GM12878 (cell line): ENCODE data around the gene THSD8. TPM values are rescaled to one million over a fixed set of nuclear protein-coding genes. Genes with fewer than 3 reads are reported as not detected.

Experiments used
- EP300 ChIP-seq, 2 experiments: fragments of 150-350 bp in 1 of 2; IDR thresholded peaks; 2 replicates each; pipeline ENCODE4 v1.6.1; 2011 to 2012; ENCODE audit warnings: low read depth in 2 of 2, low read length in 2 of 2, borderline replicate concordance in 1 of 2, improper control_type of control experiment in 1 of 2, inconsistent platforms in 1 of 2; ENCODE audit not compliant: control insufficient read depth in 1 of 2
- ESRRA ChIP-seq: IDR thresholded peaks from 2 replicates; pipeline ENCODE4 v1.6.1; 2012; ENCODE audit warnings: mild to moderate bottlenecking, low read length, improper control_type of control experiment
- GATAD2B ChIP-seq: fragments of 450-650 bp; conservative IDR thresholded peaks from 2 replicates; pipeline ENCODE4 v1.6.1; 2017; ENCODE audit warnings: low read depth, mild to moderate bottlenecking, moderate library complexity
- HDAC6 ChIP-seq: fragments of 200-600 bp; sonication (generic); IDR thresholded peaks from one replicate; pipeline ENCODE4 v1.8.0; 2017; ENCODE audit warnings: antibody characterized with exemption; ENCODE audit not compliant: unreplicated experiment
- MEF2A ChIP-seq: IDR thresholded peaks from 2 replicates; pipeline ENCODE4 v1.6.1; 2011; ENCODE audit warnings: low read depth, mild to moderate bottlenecking, low read length, moderate library complexity; ENCODE audit not compliant: insufficient read depth
- NFXL1 ChIP-seq: fragments of 450-650 bp; IDR thresholded peaks from 2 replicates; pipeline ENCODE4 v1.6.1; 2017; ENCODE audit warnings: antibody characterized with exemption, mild to moderate bottlenecking, borderline replicate concordance
- NFYA ChIP-seq: IDR thresholded peaks from 2 replicates; pipeline ENCODE4 v1.6.1; 2011; ENCODE audit warnings: low read depth, mild to moderate bottlenecking, low read length, improper control_type of control experiment, borderline replicate concordance
- NR2C2 ChIP-seq: IDR thresholded peaks from 2 replicates; pipeline ENCODE4 v1.6.1; 2011; ENCODE audit warnings: borderline replicate concordance, low read depth; ENCODE audit not compliant: control insufficient read depth, insufficient read length
- RCOR1 ChIP-seq: conservative IDR thresholded peaks from 2 replicates; pipeline ENCODE4 v1.6.1; 2012; ENCODE audit warnings: low read depth, low read length, improper control_type of control experiment
- SMC3 ChIP-seq: IDR thresholded peaks from 2 replicates; pipeline ENCODE4 v1.6.1; 2011; ENCODE audit warnings: low read length, improper control_type of control experiment, borderline replicate concordance
- SP1 ChIP-seq: IDR thresholded peaks from one replicate; pipeline ENCODE4 v1.6.1; 2011; ENCODE audit warnings: low read depth, low read length
- YBX1 ChIP-seq: fragments of 450-650 bp; IDR thresholded peaks from 2 replicates; pipeline ENCODE4 v1.6.1; 2016; ENCODE audit warnings: antibody characterized with exemption
- ZSCAN29 ChIP-seq: fragments of 450-650 bp; IDR thresholded peaks from 2 replicates; pipeline ENCODE4 v1.6.1; 2017; ENCODE audit warnings: mild to moderate bottlenecking, moderate library complexity
- polyA plus RNA-seq, 11 experiments: library from polyadenylated mRNA; depleted of rRNA in 4 of 11; unstranded in 6 of 11; stranded (reverse) in 5 of 11; fragments of >200 nt; fragmentation: Nextera tagmentation in 4 of 11; fragmentation: Illumina TruSeq in 1 of 11; extraction: Ambion mirVana in 4 of 11; extraction: Trizol in 1 of 11; gene quantifications; 1 replicate in 1 of 11; 2 replicates in 10 of 11; pipeline versions ENCODE4 v1.2.1 to v1.2.3, GENCODE V29; 2011 to 2016; ENCODE audit warnings: inconsistent platforms in 2 of 11, missing spikeins in 2 of 11, low read depth in 1 of 11
- total RNA-seq, 4 experiments: library from RNA; depleted of rRNA in 3 of 4; stranded (reverse); fragments of >200 nt in 3 of 4; fragmentation: Illumina TruSeq in 1 of 4; extraction: Trizol in 1 of 4; gene quantifications; 2 replicates each; pipeline versions ENCODE4 v1.2.1 to v1.2.3, GENCODE V29; 2013 to 2021
- TF ChIP-seq, protein P1 (sequence below): IDR thresholded peaks from 2 replicates; pipeline ENCODE4 v1.6.1; 2011; ENCODE audit warnings: borderline replicate concordance, low read depth, mild to moderate bottlenecking, moderate library complexity, mixed read lengths, low read length; ENCODE audit not compliant: insufficient read depth; ENCODE audit errors: extremely low read length
- TF ChIP-seq, protein P2 (sequence below): fragments of 450-650 bp; IDR thresholded peaks from 2 replicates; pipeline ENCODE4 v1.6.1; 2017; ENCODE audit warnings: mild to moderate bottlenecking, moderate library complexity
- TF ChIP-seq, protein P3 (sequence below): IDR thresholded peaks from 2 replicates; pipeline ENCODE4 v1.6.1; 2012; ENCODE audit warnings: low read length, inconsistent platforms
- TF ChIP-seq, protein P4 (sequence below): IDR thresholded peaks from 2 replicates; pipeline ENCODE4 v1.6.1; 2011; ENCODE audit warnings: borderline replicate concordance, low read depth, mild to moderate bottlenecking, moderate library complexity, low read length; ENCODE audit not compliant: insufficient read depth, poor library complexity, severe bottlenecking
- TF ChIP-seq, protein P5 (sequence below): fragments of 450-650 bp; formaldehyde crosslinking; IDR thresholded peaks from 2 replicates; pipeline ENCODE4 v1.5.0; 2022; ENCODE audit warnings: mild to moderate bottlenecking, missing genetic modification characterization

Gene THSD8
- total and polyA plus RNA-seq, 10 of the 15 experiments (the other 5 are each of a cell fraction or from before 2014, with no cell fraction given): 0.24 to 32.3 (median 21.3) TPM; not detected in 2

GRCh38 chr19:12784871-12785430 lies 16.9 kb upstream of the THSD8 start (continued):
- TF ChIP-seq, protein P1, sequence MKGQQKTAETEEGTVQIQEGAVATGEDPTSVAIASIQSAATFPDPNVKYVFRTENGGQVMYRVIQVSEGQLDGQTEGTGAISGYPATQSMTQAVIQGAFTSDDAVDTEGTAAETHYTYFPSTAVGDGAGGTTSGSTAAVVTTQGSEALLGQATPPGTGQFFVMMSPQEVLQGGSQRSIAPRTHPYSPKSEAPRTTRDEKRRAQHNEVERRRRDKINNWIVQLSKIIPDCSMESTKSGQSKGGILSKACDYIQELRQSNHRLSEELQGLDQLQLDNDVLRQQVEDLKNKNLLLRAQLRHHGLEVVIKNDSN: no peak
- TF ChIP-seq YBX1 (0 out of 2 replicates have a peak, but pooled peaks have one; percentile 17), NFXL1 (no peak), RCOR1 (no peak), GATAD2B (no peak), ESRRA (no peak), NR2C2 (no peak), ZSCAN29 (no peak), SP1 (peak; percentile 49), HDAC6 (no peak), EP300 (IDR thresholded peaks at IDR 0.05; ENCODE audit: borderline replicate concordance in 1 of 2, control insufficient read depth in 1 of 2, low read depth in 2 of 2, low read length in 2 of 2) (0 out of 4 replicates have a peak, but pooled peaks of 1 of the 2 experiments have one; percentile 23), NFYA (no peak), SMC3 (no peak), MEF2A (no peak)
- TF ChIP-seq, protein P2, sequence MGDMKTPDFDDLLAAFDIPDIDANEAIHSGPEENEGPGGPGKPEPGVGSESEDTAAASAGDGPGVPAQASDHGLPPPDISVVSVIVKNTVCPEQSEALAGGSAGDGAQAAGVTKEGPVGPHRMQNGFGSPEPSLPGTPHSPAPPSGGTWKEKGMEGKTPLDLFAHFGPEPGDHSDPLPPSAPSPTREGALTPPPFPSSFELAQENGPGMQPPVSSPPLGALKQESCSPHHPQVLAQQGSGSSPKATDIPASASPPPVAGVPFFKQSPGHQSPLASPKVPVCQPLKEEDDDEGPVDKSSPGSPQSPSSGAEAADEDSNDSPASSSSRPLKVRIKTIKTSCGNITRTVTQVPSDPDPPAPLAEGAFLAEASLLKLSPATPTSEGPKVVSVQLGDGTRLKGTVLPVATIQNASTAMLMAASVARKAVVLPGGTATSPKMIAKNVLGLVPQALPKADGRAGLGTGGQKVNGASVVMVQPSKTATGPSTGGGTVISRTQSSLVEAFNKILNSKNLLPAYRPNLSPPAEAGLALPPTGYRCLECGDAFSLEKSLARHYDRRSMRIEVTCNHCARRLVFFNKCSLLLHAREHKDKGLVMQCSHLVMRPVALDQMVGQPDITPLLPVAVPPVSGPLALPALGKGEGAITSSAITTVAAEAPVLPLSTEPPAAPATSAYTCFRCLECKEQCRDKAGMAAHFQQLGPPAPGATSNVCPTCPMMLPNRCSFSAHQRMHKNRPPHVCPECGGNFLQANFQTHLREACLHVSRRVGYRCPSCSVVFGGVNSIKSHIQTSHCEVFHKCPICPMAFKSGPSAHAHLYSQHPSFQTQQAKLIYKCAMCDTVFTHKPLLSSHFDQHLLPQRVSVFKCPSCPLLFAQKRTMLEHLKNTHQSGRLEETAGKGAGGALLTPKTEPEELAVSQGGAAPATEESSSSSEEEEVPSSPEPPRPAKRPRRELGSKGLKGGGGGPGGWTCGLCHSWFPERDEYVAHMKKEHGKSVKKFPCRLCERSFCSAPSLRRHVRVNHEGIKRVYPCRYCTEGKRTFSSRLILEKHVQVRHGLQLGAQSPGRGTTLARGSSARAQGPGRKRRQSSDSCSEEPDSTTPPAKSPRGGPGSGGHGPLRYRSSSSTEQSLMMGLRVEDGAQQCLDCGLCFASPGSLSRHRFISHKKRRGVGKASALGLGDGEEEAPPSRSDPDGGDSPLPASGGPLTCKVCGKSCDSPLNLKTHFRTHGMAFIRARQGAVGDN: no peak
- TF ChIP-seq, protein P3, sequence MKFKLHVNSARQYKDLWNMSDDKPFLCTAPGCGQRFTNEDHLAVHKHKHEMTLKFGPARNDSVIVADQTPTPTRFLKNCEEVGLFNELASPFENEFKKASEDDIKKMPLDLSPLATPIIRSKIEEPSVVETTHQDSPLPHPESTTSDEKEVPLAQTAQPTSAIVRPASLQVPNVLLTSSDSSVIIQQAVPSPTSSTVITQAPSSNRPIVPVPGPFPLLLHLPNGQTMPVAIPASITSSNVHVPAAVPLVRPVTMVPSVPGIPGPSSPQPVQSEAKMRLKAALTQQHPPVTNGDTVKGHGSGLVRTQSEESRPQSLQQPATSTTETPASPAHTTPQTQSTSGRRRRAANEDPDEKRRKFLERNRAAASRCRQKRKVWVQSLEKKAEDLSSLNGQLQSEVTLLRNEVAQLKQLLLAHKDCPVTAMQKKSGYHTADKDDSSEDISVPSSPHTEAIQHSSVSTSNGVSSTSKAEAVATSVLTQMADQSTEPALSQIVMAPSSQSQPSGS: no peak
- TF ChIP-seq, protein P4, sequence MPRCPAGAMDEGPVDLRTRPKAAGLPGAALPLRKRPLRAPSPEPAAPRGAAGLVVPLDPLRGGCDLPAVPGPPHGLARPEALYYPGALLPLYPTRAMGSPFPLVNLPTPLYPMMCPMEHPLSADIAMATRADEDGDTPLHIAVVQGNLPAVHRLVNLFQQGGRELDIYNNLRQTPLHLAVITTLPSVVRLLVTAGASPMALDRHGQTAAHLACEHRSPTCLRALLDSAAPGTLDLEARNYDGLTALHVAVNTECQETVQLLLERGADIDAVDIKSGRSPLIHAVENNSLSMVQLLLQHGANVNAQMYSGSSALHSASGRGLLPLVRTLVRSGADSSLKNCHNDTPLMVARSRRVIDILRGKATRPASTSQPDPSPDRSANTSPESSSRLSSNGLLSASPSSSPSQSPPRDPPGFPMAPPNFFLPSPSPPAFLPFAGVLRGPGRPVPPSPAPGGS: no peak
- TF ChIP-seq, protein P5, sequence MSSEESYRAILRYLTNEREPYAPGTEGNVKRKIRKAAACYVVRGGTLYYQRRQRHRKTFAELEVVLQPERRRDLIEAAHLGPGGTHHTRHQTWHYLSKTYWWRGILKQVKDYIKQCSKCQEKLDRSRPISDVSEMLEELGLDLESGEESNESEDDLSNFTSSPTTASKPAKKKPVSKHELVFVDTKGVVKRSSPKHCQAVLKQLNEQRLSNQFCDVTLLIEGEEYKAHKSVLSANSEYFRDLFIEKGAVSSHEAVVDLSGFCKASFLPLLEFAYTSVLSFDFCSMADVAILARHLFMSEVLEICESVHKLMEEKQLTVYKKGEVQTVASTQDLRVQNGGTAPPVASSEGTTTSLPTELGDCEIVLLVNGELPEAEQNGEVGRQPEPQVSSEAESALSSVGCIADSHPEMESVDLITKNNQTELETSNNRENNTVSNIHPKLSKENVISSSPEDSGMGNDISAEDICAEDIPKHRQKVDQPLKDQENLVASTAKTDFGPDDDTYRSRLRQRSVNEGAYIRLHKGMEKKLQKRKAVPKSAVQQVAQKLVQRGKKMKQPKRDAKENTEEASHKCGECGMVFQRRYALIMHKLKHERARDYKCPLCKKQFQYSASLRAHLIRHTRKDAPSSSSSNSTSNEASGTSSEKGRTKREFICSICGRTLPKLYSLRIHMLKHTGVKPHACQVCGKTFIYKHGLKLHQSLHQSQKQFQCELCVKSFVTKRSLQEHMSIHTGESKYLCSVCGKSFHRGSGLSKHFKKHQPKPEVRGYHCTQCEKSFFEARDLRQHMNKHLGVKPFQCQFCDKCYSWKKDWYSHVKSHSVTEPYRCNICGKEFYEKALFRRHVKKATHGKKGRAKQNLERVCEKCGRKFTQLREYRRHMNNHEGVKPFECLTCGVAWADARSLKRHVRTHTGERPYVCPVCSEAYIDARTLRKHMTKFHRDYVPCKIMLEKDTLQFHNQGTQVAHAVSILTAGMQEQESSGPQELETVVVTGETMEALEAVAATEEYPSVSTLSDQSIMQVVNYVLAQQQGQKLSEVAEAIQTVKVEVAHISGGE: no peak
